SK-N-SH treated with all-trans-retinoic acid at 6 μM for 48 hours (cell line): ENCODE results near the gene MYBPC1.

ENCODE experiments used
- ATAC-seq: fragments of 200-7000 bp; cut with Tn5 transposase; 3 replicates; pipeline ENCODE4 v1.9.1; 2020; ENCODE audit warnings: mild to moderate bottlenecking, moderate library complexity
- ARNTL ChIP-seq: fragments of 450-650 bp; formaldehyde crosslinking; IDR thresholded peaks from 2 replicates; pipeline ENCODE4 v1.5.0; 2020; ENCODE audit warnings: low read depth, mild to moderate bottlenecking, moderate library complexity, borderline replicate concordance
- BACH2 ChIP-seq: fragments of 250-450 bp; sonication (Bioruptor Pico); IDR thresholded peaks from 2 replicates; pipeline ENCODE4 v1.9.0; 2021; ENCODE audit warnings: mild to moderate bottlenecking, borderline replicate concordance
- CREB5 ChIP-seq: fragments of 250-450 bp; sonication (Bioruptor Pico); IDR thresholded peaks from 2 replicates; pipeline ENCODE4 v1.5.1; 2020; ENCODE audit warnings: low read depth, mild to moderate bottlenecking, moderate library complexity
- CSDC2 ChIP-seq: fragments of 250-450 bp; sonication (Bioruptor Pico); IDR thresholded peaks from 2 replicates; pipeline ENCODE4 v1.5.0; 2020; ENCODE audit warnings: mild to moderate bottlenecking, moderate library complexity
- CSRNP3 ChIP-seq: fragments of 250-450 bp; sonication (Bioruptor Pico); IDR thresholded peaks from 2 replicates; pipeline ENCODE4 v1.5.1; 2021; ENCODE audit warnings: mild to moderate bottlenecking, moderate library complexity
- ESRRG ChIP-seq: fragments of 250-450 bp; sonication (Bioruptor Pico); IDR thresholded peaks from 2 replicates; pipeline ENCODE4 v1.6.1; 2021; ENCODE audit warnings: mild to moderate bottlenecking
- GLIS3 ChIP-seq: fragments of 250-450 bp; sonication (Bioruptor Pico); IDR thresholded peaks from 2 replicates; pipeline ENCODE4 v1.5.0; 2020; ENCODE audit warnings: mild to moderate bottlenecking, moderate library complexity
- ISL1 ChIP-seq: fragments of 250-450 bp; sonication (Bioruptor Pico); IDR thresholded peaks from 2 replicates; pipeline ENCODE4 v2.1.2; 2022; ENCODE audit warnings: mild to moderate bottlenecking, moderate library complexity
- OSR1 ChIP-seq: fragments of 250-450 bp; sonication (Bioruptor Pico); IDR thresholded peaks from 2 replicates; pipeline ENCODE4 v1.8.0; 2022; ENCODE audit warnings: moderate library complexity, mild to moderate bottlenecking, inconsistent platforms
- PATZ1 ChIP-seq: fragments of 250-450 bp; sonication (Bioruptor Pico); IDR thresholded peaks from 2 replicates; pipeline ENCODE4 v1.8.0; 2020; ENCODE audit warnings: mild to moderate bottlenecking, moderate library complexity, borderline replicate concordance
- POU6F1 ChIP-seq: fragments of 250-450 bp; sonication (Bioruptor Pico); IDR thresholded peaks from 2 replicates; pipeline ENCODE4 v1.8.0; 2021; ENCODE audit warnings: low read depth, mild to moderate bottlenecking, moderate library complexity, borderline replicate concordance
- RARB ChIP-seq: fragments of 250-450 bp; sonication (Bioruptor Pico); IDR thresholded peaks from 2 replicates; pipeline ENCODE4 v1.8.0; 2021; ENCODE audit warnings: mild to moderate bottlenecking, moderate library complexity
- SNAI2 ChIP-seq: fragments of 250-450 bp; sonication (Bioruptor Pico); IDR thresholded peaks from 2 replicates; pipeline ENCODE4 v1.5.0; 2020; ENCODE audit warnings: mild to moderate bottlenecking, moderate library complexity
- TCF4 ChIP-seq: fragments of 250-450 bp; sonication (Bioruptor Pico); IDR thresholded peaks from 2 replicates; pipeline ENCODE4 v1.8.0; 2021; ENCODE audit warnings: mild to moderate bottlenecking, moderate library complexity, borderline replicate concordance
- TOX ChIP-seq: fragments of 250-450 bp; sonication (Bioruptor Pico); IDR thresholded peaks from 2 replicates; pipeline ENCODE4 v1.8.0; 2021; ENCODE audit warnings: mild to moderate bottlenecking, moderate library complexity, borderline replicate concordance
- TSHZ2 ChIP-seq: fragments of 250-450 bp; sonication (Bioruptor Pico); IDR thresholded peaks from 2 replicates; pipeline ENCODE4 v1.5.0; 2020; ENCODE audit warnings: mild to moderate bottlenecking, moderate library complexity
- ZC3H10 ChIP-seq: fragments of 250-450 bp; sonication (Bioruptor Pico); IDR thresholded peaks from 2 replicates; pipeline ENCODE4 v1.5.1; 2021; ENCODE audit warnings: mild to moderate bottlenecking, moderate library complexity
- ZFP3 ChIP-seq: fragments of 250-450 bp; sonication (Bioruptor Pico); IDR thresholded peaks from 2 replicates; pipeline ENCODE4 v1.5.0; 2020; ENCODE audit warnings: mild to moderate bottlenecking, moderate library complexity
- ZFP30 ChIP-seq: fragments of 450-650 bp; formaldehyde crosslinking; IDR thresholded peaks from 2 replicates; pipeline ENCODE4 v1.5.0; 2022; ENCODE audit warnings: mild to moderate bottlenecking, moderate library complexity
- ZNF565 ChIP-seq: fragments of 450-650 bp; formaldehyde crosslinking; conservative IDR thresholded peaks from 2 replicates; pipeline ENCODE4 v1.5.0; 2020; ENCODE audit warnings: low read depth, mild to moderate bottlenecking, moderate library complexity
- ZNF70 ChIP-seq: fragments of 450-650 bp; formaldehyde crosslinking; IDR thresholded peaks from 2 replicates; pipeline ENCODE4 v1.5.0; 2020; ENCODE audit warnings: mild to moderate bottlenecking, moderate library complexity
- ZNF8 ChIP-seq: fragments of 450-650 bp; formaldehyde crosslinking; IDR thresholded peaks from 2 replicates; pipeline ENCODE4 v1.5.0; 2020; ENCODE audit warnings: mild to moderate bottlenecking, moderate library complexity

Gene MYBPC1

GRCh38 chr12:101563212-101563611, 31.6 kb upstream of the MYBPC1 start:
- no peak for TF ChIP-seq ZC3H10 (CRISPR knock-in tag)
- no peak for TF ChIP-seq ARNTL
- no peak for TF ChIP-seq BACH2 (CRISPR knock-in tag)
- no peak for TF ChIP-seq TCF4
- no peak for TF ChIP-seq SNAI2 (CRISPR knock-in tag)
- no peak for TF ChIP-seq CSDC2 (CRISPR knock-in tag)
- no peak for TF ChIP-seq GLIS3 (CRISPR knock-in tag)
- no peak for TF ChIP-seq ESRRG (CRISPR knock-in tag)
- no peak for TF ChIP-seq ZFP30 (CRISPR knock-in tag)
- no peak for TF ChIP-seq ZNF70 (CRISPR knock-in tag)
- TF ChIP-seq OSR1 = no peak
- TF ChIP-seq CSRNP3 (CRISPR knock-in tag) = no peak
- TF ChIP-seq ISL1 (CRISPR knock-in tag) = no peak
- TF ChIP-seq ZNF565 (CRISPR knock-in tag) = no peak
- no peak for TF ChIP-seq CREB5 (CRISPR knock-in tag)
- no peak for ATAC-seq

GRCh38 chr12:101564912-101565311, 29.9 kb upstream of the MYBPC1 start:
- TF ChIP-seq ZC3H10 (CRISPR knock-in tag) = no peak
- TF ChIP-seq CREB5 (CRISPR knock-in tag) = no peak
- no peak for TF ChIP-seq ZNF70 (CRISPR knock-in tag)
- TF ChIP-seq CSRNP3 (CRISPR knock-in tag) = no peak
- no peak for TF ChIP-seq ZNF8 (CRISPR knock-in tag)
- no peak for TF ChIP-seq CSDC2 (CRISPR knock-in tag)
- no peak for TF ChIP-seq ZNF565 (CRISPR knock-in tag)
- TF ChIP-seq POU6F1 (CRISPR knock-in tag) = no peak
- no peak for TF ChIP-seq ZFP3 (CRISPR knock-in tag)
- no peak for TF ChIP-seq TCF4
- TF ChIP-seq ZFP30 (CRISPR knock-in tag) = no peak
- TF ChIP-seq TOX = no peak
- TF ChIP-seq ISL1 (CRISPR knock-in tag) = no peak
- no peak for TF ChIP-seq GLIS3 (CRISPR knock-in tag)
- TF ChIP-seq RARB (CRISPR knock-in tag) = no peak
- no peak for TF ChIP-seq TSHZ2
- TF ChIP-seq, all 23 proteins: peak for 0
- no peak for ATAC-seq

GRCh38 chr12:101566318-101566717, 28.5 kb upstream of the MYBPC1 start:
- ATAC-seq = no peak
- TF ChIP-seq CSRNP3 (CRISPR knock-in tag) (no peak), ZNF70 (CRISPR knock-in tag) (no peak), ZNF565 (CRISPR knock-in tag) (no peak), TCF4 (no peak), CREB5 (CRISPR knock-in tag) (no peak), SNAI2 (CRISPR knock-in tag) (no peak), PATZ1 (no peak), ZFP30 (CRISPR knock-in tag) (no peak), CSDC2 (CRISPR knock-in tag) (no peak), ESRRG (CRISPR knock-in tag) (no peak)
